Activated B cell treated with CpG ODN at 0.5 μM for 24 hours (primary cell): ENCODE measurements around the gene TPSAB1. TPM values are rescaled to one million over a fixed set of nuclear protein-coding genes. Genes with fewer than 3 reads are reported as not detected.
"Not testable (repeated sequence)": the region's sequence is repeated elsewhere in the genome, so short reads cannot be mapped to it uniquely, and the experiment has no call there.

Experiments used
- ATAC-seq: fragments of 200-7000 bp; cut with Tn5 transposase; one replicate; pipeline ENCODE4 v1.10.0; 2021; ENCODE audit warnings: low read depth, mild to moderate bottlenecking, moderate library complexity
- CTCF ChIA-PET: fragments of 350-600 bp; sonication (Branson Sonifier 250); formaldehyde crosslinking; loops from one replicate; lab custom pipeline; 2021; ENCODE audit warnings: antibody characterized with exemption; lab: Charles Lee
- POLR2A ChIA-PET: fragments of 350-600 bp; sonication (Branson Sonifier 250); formaldehyde crosslinking; loops from one replicate; lab custom pipeline; 2021; ENCODE audit warnings: antibody characterized with exemption; lab: Charles Lee
- DNase-seq: peaks from one replicate; pipeline ENCODE4 v3.0.0; 2022
- H3K27ac Mint-ChIP-seq: one replicate; pipeline ENCODE4 v1.8.0; 2020; ENCODE audit warnings: mixed read lengths
- H3K27me3 Mint-ChIP-seq: one replicate; pipeline ENCODE4 v1.8.0; 2021; ENCODE audit warnings: mixed read lengths
- H3K36me3 Mint-ChIP-seq: one replicate; pipeline ENCODE4 v1.8.0; 2021; ENCODE audit warnings: low read depth, mixed read lengths
- H3K4me1 Mint-ChIP-seq: one replicate; pipeline ENCODE4 v1.8.0; 2021; ENCODE audit warnings: mixed read lengths
- H3K4me3 Mint-ChIP-seq: one replicate; pipeline ENCODE4 v1.8.0; 2020; ENCODE audit warnings: mild to moderate bottlenecking, mixed read lengths
- H3K9me3 Mint-ChIP-seq: one replicate; pipeline ENCODE4 v1.8.0; 2020; ENCODE audit warnings: mixed read lengths
- intact Hi-C: fragments of 100-400 bp; cut with micrococcal nuclease; formaldehyde crosslinking; loops from one replicate; pipeline ENCODE4 v1.15.1; 2024
- total RNA-seq: library from RNA; stranded (reverse); gene quantifications from 2 replicates; pipeline ENCODE4 v1.2.3, GENCODE V29; 2022
- TF ChIP-seq, protein P1 (sequence below): fragments of 200-600 bp; IDR thresholded peaks from one replicate; pipeline ENCODE4 v1.8.0; 2022; ENCODE audit warnings: antibody characterized with exemption, mild to moderate bottlenecking

The TPSAB1 gene
- total RNA-seq, result not detected in 2 replicates

DNA sequence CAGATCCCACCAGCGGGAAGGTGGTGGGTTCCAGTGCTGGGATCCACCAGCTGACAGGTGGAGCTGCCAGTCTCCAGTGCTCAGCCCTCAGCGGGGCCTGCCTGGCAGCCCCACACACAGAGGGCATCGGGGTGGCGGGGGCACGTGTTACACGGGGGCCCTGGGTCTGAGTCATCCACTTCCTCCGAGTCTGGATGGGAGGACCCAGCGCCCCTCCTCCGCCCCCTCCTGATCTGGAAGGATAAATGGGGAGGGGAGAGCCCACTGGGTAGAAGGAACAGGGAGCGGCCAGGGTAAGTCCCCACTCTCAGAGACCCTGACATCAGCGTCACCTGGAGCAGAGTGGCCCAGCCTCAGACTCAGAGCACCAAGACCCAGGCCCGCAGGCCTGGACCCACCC is at the start of gene TPSAB1:
Gene TPSAB1 (plus strand): TSS at position 270 of the 400 bp plus-strand sequence. CDS start 234 bp downstream, outside the sequence.
- H3K4me3 Mint-ChIP-seq, intact Hi-C loops, DNase-seq, H3K4me1 Mint-ChIP-seq, H3K27me3 Mint-ChIP-seq, H3K9me3 Mint-ChIP-seq, POLR2A ChIA-PET, CTCF ChIA-PET, H3K36me3 Mint-ChIP-seq, ATAC-seq, H3K27ac Mint-ChIP-seq: not testable (repeated sequence)

DNA sequence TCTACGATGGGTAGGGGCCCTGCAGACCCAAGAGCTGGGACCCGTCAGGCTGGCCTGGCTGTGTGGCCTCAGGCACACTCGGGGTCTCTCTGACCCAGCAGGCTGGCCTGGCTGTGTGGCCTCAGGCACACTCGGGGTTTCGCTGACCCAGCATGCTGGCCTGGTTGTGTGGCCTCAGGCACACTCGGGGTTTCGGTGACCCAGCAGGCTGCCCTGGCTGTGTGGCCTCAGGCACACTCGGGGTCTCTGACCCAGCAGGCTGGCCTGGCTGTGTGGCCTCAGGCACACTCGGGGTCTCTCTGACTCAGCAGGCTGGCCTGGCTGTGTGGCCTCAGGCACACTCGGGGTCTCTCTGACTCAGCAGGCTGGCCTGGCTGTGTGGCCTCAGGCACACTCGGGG is 49.7 kb upstream of the TPSAB1 start:
- H3K36me3 Mint-ChIP-seq, H3K9me3 Mint-ChIP-seq, H3K4me3 Mint-ChIP-seq, POLR2A ChIA-PET, H3K27me3 Mint-ChIP-seq, ATAC-seq, CTCF ChIA-PET, H3K27ac Mint-ChIP-seq, H3K4me1 Mint-ChIP-seq, DNase-seq, intact Hi-C loops: not testable (repeated sequence)

DNA sequence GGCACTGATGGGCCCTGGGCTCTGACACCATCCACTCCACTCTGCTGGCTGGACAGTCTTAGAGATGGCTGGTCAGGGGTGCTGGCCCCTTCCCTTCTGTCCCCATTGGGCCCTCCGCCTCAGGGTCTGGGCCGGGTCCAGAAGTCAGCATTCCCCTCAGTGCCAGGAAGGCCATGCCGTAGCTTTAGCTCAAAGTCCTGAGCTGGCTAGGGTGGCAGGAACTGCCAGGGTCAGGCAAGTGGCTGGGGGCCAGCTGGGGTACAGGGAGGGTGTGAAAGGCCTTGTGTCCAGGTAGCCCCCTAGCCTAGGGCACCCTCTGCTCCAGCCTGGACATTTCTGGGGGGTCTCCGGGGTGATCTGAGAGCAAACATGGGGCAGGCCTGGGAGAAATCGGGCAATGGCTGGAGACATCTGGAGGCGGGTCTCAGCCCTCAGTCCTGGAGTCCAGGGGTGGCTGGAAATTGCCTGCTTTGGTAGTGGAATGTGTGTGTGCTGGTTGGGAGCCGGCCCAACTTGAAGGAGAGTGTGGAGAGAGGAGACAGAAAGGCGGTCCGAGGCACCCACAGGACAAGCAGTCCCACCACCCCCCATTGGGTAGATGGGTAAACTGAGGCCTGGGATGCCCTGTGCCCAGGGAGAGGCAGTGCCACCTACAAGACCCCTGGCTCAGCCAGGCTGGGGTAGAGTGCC is 48.0 kb upstream of the TPSAB1 start:
- Mint-ChIP-seq H3K27me3 (peaks cover 3% of the 10 kb centered on the region), H3K4me1 (no peaks in the 10 kb centered on the region), H3K36me3 (no peaks in the 10 kb centered on the region), H3K4me3 (no peak overlapping the region), H3K9me3 (no peaks in the 10 kb centered on the region), H3K27ac (no peak overlapping the region)
- ChIA-PET POLR2A (no interaction called here), CTCF (no interaction called here)
- DNase-seq, result no peak
- intact Hi-C loops, result no loop called here
- no peak for ATAC-seq
- TF ChIP-seq, protein P1, sequence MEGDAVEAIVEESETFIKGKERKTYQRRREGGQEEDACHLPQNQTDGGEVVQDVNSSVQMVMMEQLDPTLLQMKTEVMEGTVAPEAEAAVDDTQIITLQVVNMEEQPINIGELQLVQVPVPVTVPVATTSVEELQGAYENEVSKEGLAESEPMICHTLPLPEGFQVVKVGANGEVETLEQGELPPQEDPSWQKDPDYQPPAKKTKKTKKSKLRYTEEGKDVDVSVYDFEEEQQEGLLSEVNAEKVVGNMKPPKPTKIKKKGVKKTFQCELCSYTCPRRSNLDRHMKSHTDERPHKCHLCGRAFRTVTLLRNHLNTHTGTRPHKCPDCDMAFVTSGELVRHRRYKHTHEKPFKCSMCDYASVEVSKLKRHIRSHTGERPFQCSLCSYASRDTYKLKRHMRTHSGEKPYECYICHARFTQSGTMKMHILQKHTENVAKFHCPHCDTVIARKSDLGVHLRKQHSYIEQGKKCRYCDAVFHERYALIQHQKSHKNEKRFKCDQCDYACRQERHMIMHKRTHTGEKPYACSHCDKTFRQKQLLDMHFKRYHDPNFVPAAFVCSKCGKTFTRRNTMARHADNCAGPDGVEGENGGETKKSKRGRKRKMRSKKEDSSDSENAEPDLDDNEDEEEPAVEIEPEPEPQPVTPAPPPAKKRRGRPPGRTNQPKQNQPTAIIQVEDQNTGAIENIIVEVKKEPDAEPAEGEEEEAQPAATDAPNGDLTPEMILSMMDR, result no peak

DNA sequence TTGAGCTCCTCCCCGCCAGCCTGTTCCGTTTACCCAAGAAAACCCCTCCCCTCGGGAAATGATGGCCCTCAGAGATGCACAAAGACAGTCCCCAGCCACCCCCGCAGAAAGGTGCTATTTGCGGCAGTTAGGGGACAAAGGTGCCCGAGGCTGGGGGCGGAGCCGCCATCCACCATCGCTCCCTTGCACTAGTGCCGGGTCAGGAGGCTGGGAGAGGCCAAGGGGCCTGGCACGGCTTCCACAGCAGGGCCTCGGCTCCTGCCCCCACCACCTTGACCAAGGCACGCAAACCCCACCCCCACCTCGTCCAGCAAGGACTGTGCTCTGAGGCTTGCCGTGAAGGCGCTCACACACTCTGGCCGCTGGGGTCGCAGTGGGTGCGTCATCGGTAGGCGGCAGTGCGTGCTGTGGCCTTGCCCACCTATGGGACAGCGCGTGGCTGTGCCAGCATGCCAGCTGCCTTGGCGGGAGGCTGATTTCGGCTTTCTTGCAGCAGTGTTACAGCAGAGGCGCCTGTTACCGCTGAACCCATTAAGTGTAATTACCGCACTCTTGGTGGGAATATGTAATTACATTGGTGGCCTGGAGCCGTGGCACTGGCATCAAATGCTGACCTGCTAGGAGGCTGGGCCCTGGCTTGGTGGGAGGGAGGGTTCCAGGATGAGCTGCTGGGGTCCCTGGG is 47.2 kb upstream of the TPSAB1 start:
- CTCF ChIA-PET, result no interaction called here
- Mint-ChIP-seq H3K27ac (no peak overlapping the region), H3K4me1 (no peaks in the 10 kb centered on the region), H3K9me3 (no peaks in the 10 kb centered on the region), H3K27me3 (peaks cover 3% of the 10 kb centered on the region), H3K4me3 (no peak overlapping the region), H3K36me3 (no peaks in the 10 kb centered on the region)
- POLR2A ChIA-PET, result no interaction called here
- TF ChIP-seq, protein P1, result no peak
- DNase-seq, result no peak
- intact Hi-C loops, result no loop called here
- no peak for ATAC-seq

DNA sequence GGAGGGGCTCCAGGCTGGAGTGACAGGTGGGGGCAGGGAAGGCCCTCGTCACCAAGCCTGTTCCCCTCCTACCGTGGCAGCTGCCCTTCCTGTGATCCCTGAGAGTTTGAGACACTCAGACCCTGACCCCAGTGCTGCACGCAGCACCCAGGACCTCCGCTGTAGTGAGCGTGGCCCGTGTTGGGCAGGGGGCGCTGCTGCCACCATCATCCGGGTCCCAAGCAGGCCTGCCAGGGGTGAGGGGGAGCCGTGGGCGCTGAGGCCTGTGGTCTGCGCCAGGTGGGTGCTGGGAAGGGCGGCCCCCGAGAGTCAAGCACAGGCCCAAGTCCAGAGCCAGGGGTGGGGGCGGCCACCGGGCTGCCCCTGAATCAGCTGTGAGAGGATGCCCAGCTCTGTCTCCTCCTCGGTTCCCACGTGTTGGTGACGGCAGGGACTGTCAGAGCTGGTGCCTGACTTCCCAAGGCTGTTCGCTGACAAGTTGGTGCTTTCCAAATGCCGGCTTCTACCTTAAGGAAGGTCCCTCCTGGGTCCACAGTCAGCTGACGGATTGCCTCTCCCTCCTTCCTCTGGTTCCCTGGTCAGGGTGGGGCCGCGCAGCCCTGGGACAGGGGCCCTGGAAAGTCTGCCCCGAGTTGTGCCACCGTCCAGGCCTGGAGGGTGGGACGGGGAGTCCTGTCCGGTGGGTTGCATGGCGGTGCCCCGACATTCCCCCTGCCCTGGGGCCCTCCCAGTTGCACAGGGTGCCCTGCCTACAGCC is 46.5 kb upstream of the TPSAB1 start:
- TF ChIP-seq, protein P1, result no peak
- H3K27me3 Mint-ChIP-seq, result peaks cover 3% of the 10 kb centered on the region
- no peaks in the 10 kb centered on the region for H3K9me3 Mint-ChIP-seq
- ATAC-seq (no peak), DNase-seq (no peak)
- H3K4me3 Mint-ChIP-seq, result no peak overlapping the region
- intact Hi-C loops, result loop anchor here (2.0 kb wide), 1 partner anchor 381 kb away; no protein-coding TSS in a partner anchor
- no peaks in the 10 kb centered on the region for H3K36me3 Mint-ChIP-seq
- no peaks in the 10 kb centered on the region for H3K4me1 Mint-ChIP-seq
- CTCF ChIA-PET, result no interaction called here
- POLR2A ChIA-PET, result no interaction called here
- H3K27ac Mint-ChIP-seq, result no peak overlapping the region
